ENCODE results near the gene PLEKHA7.

DNA sequence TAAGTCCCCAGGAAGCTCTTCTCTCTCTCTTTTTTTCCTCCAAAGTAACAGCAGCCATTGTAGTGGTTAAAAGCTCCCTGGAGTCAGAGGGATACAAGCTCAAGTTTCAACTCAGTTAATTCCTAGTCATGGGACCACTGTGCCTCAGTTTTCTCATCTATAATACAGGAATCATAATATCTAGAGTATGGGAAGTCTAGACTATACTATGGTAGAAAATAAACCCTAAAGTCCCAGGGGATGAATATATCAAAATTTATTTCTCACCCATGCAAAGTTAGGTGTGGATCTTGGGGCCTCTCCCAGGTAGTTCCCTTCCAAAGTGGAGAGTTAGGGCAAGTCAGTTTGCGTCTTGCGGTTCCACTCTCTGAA, 242.1 kb downstream of the PLEKHA7 start:
- TF ChIP-seq POLR2AphosphoS5 (IDR thresholded peaks at IDR 0.05; ENCODE audit: low read depth, low read length): no peak
- no peak for TF ChIP-seq SIN3A (IDR thresholded peaks at IDR 0.05; ENCODE audit: borderline replicate concordance, insufficient read depth, low read length)
- no peak for TF ChIP-seq TAF1 (IDR thresholded peaks at IDR 0.05; ENCODE audit: borderline replicate concordance, insufficient read depth, low read length)
- TF ChIP-seq, protein P1, sequence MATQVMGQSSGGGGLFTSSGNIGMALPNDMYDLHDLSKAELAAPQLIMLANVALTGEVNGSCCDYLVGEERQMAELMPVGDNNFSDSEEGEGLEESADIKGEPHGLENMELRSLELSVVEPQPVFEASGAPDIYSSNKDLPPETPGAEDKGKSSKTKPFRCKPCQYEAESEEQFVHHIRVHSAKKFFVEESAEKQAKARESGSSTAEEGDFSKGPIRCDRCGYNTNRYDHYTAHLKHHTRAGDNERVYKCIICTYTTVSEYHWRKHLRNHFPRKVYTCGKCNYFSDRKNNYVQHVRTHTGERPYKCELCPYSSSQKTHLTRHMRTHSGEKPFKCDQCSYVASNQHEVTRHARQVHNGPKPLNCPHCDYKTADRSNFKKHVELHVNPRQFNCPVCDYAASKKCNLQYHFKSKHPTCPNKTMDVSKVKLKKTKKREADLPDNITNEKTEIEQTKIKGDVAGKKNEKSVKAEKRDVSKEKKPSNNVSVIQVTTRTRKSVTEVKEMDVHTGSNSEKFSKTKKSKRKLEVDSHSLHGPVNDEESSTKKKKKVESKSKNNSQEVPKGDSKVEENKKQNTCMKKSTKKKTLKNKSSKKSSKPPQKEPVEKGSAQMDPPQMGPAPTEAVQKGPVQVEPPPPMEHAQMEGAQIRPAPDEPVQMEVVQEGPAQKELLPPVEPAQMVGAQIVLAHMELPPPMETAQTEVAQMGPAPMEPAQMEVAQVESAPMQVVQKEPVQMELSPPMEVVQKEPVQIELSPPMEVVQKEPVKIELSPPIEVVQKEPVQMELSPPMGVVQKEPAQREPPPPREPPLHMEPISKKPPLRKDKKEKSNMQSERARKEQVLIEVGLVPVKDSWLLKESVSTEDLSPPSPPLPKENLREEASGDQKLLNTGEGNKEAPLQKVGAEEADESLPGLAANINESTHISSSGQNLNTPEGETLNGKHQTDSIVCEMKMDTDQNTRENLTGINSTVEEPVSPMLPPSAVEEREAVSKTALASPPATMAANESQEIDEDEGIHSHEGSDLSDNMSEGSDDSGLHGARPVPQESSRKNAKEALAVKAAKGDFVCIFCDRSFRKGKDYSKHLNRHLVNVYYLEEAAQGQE (IDR thresholded peaks at IDR 0.05; ENCODE audit: insufficient read depth in 1 of 2, low read depth in 2 of 2, low read length in 2 of 2): no peak

Measured in PFSK-1 (cell line).